ENCODE results near the gene MRPL40.

The MRPL40 gene

DNA sequence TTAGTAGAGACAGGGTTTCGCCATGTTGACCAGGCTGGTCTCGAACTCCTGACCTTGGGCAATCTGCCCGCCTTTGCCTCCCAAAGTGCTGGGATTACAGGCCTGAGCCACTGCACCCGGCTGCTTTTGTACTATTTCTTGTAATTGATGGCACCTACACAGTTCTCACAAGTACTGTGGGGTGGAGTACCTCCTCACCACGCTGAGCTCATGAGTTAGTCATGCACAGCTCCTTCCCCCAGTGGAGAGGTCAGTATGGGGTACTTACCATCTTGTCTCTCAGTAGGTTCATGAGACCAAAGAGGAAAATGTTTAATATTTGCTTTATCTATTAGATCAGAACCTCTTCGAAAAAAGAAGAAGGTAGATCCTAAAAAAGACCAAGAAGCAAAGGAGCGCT, 2.1 kb downstream of the MRPL40 start:
- TF ChIP-seq POLR2AphosphoS5 (IDR thresholded peaks at IDR 0.05; ENCODE audit: low read depth, low read length), result no peak
- TF ChIP-seq TAF1 (IDR thresholded peaks at IDR 0.05; ENCODE audit: borderline replicate concordance, insufficient read depth, low read length), result no peak
- TF ChIP-seq, protein P1, sequence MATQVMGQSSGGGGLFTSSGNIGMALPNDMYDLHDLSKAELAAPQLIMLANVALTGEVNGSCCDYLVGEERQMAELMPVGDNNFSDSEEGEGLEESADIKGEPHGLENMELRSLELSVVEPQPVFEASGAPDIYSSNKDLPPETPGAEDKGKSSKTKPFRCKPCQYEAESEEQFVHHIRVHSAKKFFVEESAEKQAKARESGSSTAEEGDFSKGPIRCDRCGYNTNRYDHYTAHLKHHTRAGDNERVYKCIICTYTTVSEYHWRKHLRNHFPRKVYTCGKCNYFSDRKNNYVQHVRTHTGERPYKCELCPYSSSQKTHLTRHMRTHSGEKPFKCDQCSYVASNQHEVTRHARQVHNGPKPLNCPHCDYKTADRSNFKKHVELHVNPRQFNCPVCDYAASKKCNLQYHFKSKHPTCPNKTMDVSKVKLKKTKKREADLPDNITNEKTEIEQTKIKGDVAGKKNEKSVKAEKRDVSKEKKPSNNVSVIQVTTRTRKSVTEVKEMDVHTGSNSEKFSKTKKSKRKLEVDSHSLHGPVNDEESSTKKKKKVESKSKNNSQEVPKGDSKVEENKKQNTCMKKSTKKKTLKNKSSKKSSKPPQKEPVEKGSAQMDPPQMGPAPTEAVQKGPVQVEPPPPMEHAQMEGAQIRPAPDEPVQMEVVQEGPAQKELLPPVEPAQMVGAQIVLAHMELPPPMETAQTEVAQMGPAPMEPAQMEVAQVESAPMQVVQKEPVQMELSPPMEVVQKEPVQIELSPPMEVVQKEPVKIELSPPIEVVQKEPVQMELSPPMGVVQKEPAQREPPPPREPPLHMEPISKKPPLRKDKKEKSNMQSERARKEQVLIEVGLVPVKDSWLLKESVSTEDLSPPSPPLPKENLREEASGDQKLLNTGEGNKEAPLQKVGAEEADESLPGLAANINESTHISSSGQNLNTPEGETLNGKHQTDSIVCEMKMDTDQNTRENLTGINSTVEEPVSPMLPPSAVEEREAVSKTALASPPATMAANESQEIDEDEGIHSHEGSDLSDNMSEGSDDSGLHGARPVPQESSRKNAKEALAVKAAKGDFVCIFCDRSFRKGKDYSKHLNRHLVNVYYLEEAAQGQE (IDR thresholded peaks at IDR 0.05; ENCODE audit: insufficient read depth in 1 of 2, low read depth in 2 of 2, low read length in 2 of 2), result no peak
- no peak for TF ChIP-seq SIN3A (IDR thresholded peaks at IDR 0.05; ENCODE audit: borderline replicate concordance, insufficient read depth, low read length)
- no peak for TF ChIP-seq FOXP2 (optimal IDR thresholded peaks at IDR 0.05; ENCODE audit: borderline replicate concordance, extremely low read depth, extremely low read length, insufficient read depth)

DNA sequence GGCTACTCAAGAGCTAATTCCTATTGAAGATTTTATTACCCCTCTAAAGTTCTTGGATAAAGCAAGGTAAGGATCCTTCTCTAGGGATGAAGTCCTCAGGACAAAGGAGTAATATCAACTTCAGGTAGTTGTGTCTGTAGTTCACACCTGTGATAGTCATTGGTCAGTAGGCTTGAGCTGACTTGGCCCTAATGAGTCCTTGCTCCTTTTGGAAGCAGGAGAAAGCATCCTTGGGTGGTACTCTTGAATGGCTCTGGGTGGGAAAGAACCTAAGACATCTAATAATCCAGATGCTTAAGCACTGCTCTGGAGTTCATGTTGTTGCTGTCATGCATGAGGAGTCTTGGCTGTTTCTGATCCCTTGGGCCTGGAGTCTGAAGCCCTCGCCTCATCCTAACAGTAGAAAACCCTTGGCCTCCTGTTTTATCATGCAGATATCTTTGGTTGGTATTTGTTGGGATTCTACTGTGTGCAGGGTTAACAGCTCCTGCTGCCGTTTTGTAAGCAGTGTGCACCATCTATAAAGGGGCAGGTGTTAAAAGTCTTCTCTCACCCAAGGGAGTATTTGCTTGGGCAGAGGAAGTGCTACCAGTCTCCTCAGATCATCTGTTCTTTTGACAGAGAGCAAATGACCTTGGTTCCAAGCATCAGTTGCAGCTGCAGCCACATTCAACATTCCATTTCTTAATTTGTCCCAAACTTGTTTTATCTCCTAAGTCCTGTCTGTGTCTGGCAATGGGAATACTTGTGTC, 2.7 kb downstream of the MRPL40 start:
- TF ChIP-seq, protein P1 (IDR thresholded peaks at IDR 0.05; ENCODE audit: insufficient read depth in 1 of 2, low read depth in 2 of 2, low read length in 2 of 2), result no peak
- TF ChIP-seq POLR2AphosphoS5 (IDR thresholded peaks at IDR 0.05; ENCODE audit: low read depth, low read length) (no peak), FOXP2 (optimal IDR thresholded peaks at IDR 0.05; ENCODE audit: borderline replicate concordance, extremely low read depth, extremely low read length, insufficient read depth) (no peak), SIN3A (IDR thresholded peaks at IDR 0.05; ENCODE audit: borderline replicate concordance, insufficient read depth, low read length) (no peak), TAF1 (IDR thresholded peaks at IDR 0.05; ENCODE audit: borderline replicate concordance, insufficient read depth, low read length) (no peak)

DNA sequence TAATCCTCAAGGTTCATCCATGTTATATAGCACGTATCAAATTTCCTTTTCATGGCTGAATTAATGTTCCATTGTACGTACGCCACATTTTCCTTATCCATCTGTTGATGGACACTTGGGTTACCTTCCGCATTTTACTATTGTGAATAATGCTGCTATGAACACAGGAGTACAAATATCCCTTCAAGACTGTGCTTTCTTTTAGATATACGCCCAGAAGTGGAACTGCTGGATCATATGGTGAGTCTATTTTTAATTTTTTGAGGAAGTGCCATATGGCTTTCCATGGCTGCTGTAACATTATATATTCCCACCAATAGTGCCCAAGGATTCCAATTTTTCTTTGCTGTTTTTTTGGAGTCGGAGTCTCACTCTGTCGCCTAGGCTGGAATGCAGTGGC, 6.0 kb downstream of the MRPL40 start:
- TF ChIP-seq TAF1 (IDR thresholded peaks at IDR 0.05; ENCODE audit: borderline replicate concordance, insufficient read depth, low read length), result no peak
- no peak for TF ChIP-seq SIN3A (IDR thresholded peaks at IDR 0.05; ENCODE audit: borderline replicate concordance, insufficient read depth, low read length)
- TF ChIP-seq, protein P1 (IDR thresholded peaks at IDR 0.05; ENCODE audit: insufficient read depth in 1 of 2, low read depth in 2 of 2, low read length in 2 of 2), result no peak
- TF ChIP-seq POLR2AphosphoS5 (IDR thresholded peaks at IDR 0.05; ENCODE audit: low read depth, low read length), result no peak

GRCh38 chr22:19440411-19441195, 8.3 kb downstream of the MRPL40 start:
- TF ChIP-seq TAF1 (IDR thresholded peaks at IDR 0.05; ENCODE audit: borderline replicate concordance, insufficient read depth, low read length), result no peak
- no peak for TF ChIP-seq POLR2AphosphoS5 (IDR thresholded peaks at IDR 0.05; ENCODE audit: low read depth, low read length)
- TF ChIP-seq, protein P1 (IDR thresholded peaks at IDR 0.05; ENCODE audit: insufficient read depth in 1 of 2, low read depth in 2 of 2, low read length in 2 of 2), result no peak
- no peak for TF ChIP-seq SIN3A (IDR thresholded peaks at IDR 0.05; ENCODE audit: borderline replicate concordance, insufficient read depth, low read length)
- no peak for TF ChIP-seq FOXP2 (optimal IDR thresholded peaks at IDR 0.05; ENCODE audit: borderline replicate concordance, extremely low read depth, extremely low read length, insufficient read depth)

All from PFSK-1 (cell line).